G401 (cell line): ENCODE measurements around the gene ARMC9. TPM values are rescaled to one million over a fixed set of nuclear protein-coding genes. Genes with fewer than 3 reads are reported as not detected.
"Not testable (repeated sequence)": the region's sequence is repeated elsewhere in the genome, so short reads cannot be mapped to it uniquely, and the experiment has no call there.

ENCODE experiments used
- DNase-seq: peaks from one replicate; pipeline ENCODE4 v3.0.0-alpha.2; 2015; ENCODE audit warnings: low spot score
- in situ Hi-C: cut with HindIII; loops from 2 replicates; pipeline ENCODE4 v1.10.0; 2016; ENCODE audit warnings: low sequenced_read_pairs, mixed read lengths
- total RNA-seq: library from RNA; depleted of rRNA; stranded (reverse); fragments of >200 nt; shearing (Covaris generic); gene quantifications from 2 replicates; pipeline ENCODE4 v1.2.3, GENCODE V29; 2014

ARMC9 gene
- total RNA-seq, 1 experiment from 2014 or later: 166 TPM

- in situ Hi-C loops: no loop called here
- DNase-seq: peak; percentile 83
Observed at GRCh38 chr2:231297108-231297908, 98.9 kb downstream of the ARMC9 start.

- no peak for DNase-seq
- in situ Hi-C loops: no loop called here
Observed at GRCh38 chr2:231298091-231298490, 99.7 kb downstream of the ARMC9 start.

- in situ Hi-C loops: no loop called here
- DNase-seq: no peak
Observed at GRCh38 chr2:231299267-231299666, 100.8 kb downstream of the ARMC9 start.

- in situ Hi-C loops: no loop called here
- peak; percentile 70 for DNase-seq
Observed at GRCh38 chr2:231300020-231300721, 101.7 kb downstream of the ARMC9 start.

- in situ Hi-C loops: no loop called here
- DNase-seq: no peak
Observed at GRCh38 chr2:231300722-231301076, 102.3 kb downstream of the ARMC9 start.

GRCh38 chr2:231304259-231304658, 105.8 kb downstream of the ARMC9 start:
- DNase-seq, in situ Hi-C loops: not testable (repeated sequence)

GRCh38 chr2:231305221-231305620, 106.8 kb downstream of the ARMC9 start:
- DNase-seq: no peak
- in situ Hi-C loops: no loop called here

- no peak for DNase-seq
Observed at GRCh38 chr2:231306791-231307393, 108.5 kb downstream of the ARMC9 start.

GRCh38 chr2:231308219-231308618, 109.8 kb downstream of the ARMC9 start:
- in situ Hi-C loops: no loop called here
- DNase-seq: no peak

More at GRCh38 chr2:231306791-231307393, 108.5 kb downstream of the ARMC9 start:
- in situ Hi-C loops: no loop called here

GRCh38 chr2:231308631-231309428, 110.4 kb downstream of the ARMC9 start:
- in situ Hi-C loops: no loop called here
- DNase-seq: peak; percentile 85

- no peak for DNase-seq
- in situ Hi-C loops: no loop called here
Observed at GRCh38 chr2:231312066-231312465, 113.6 kb downstream of the ARMC9 start.

- in situ Hi-C loops: no loop called here
Observed at GRCh38 chr2:231315896-231316295, 117.5 kb downstream of the ARMC9 start.

GRCh38 chr2:231317579-231317978, 119.1 kb downstream of the ARMC9 start:
- in situ Hi-C loops: no loop called here

More at GRCh38 chr2:231315896-231316295, 117.5 kb downstream of the ARMC9 start:
- DNase-seq: no peak

GRCh38 chr2:231318436-231318835, 120.0 kb downstream of the ARMC9 start:
- no peak for DNase-seq
- in situ Hi-C loops: no loop called here

More at GRCh38 chr2:231317579-231317978, 119.1 kb downstream of the ARMC9 start:
- no peak for DNase-seq

- no peak for DNase-seq
- in situ Hi-C loops: no loop called here
Observed at GRCh38 chr2:231318954-231319353, 120.5 kb downstream of the ARMC9 start.

- in situ Hi-C loops: no loop called here
Observed at GRCh38 chr2:231319867-231320266, 121.4 kb downstream of the ARMC9 start.

GRCh38 chr2:231321021-231321420, 122.6 kb downstream of the ARMC9 start:
- in situ Hi-C loops: no loop called here

More at GRCh38 chr2:231319867-231320266, 121.4 kb downstream of the ARMC9 start:
- DNase-seq: no peak

GRCh38 chr2:231321556-231322334, 123.3 kb downstream of the ARMC9 start:
- in situ Hi-C loops: no loop called here

More at GRCh38 chr2:231321021-231321420, 122.6 kb downstream of the ARMC9 start:
- DNase-seq: no peak

More at GRCh38 chr2:231321556-231322334, 123.3 kb downstream of the ARMC9 start:
- DNase-seq: no peak
